Tibial nerve (tissue), 4 donors: ENCODE results near the gene AFAP1L1. TPM values are rescaled to one million over a fixed set of nuclear protein-coding genes. Genes with fewer than 3 reads are reported as not detected.

Experiments
- DNase-seq, 2 donors: peaks; one replicate each; pipeline ENCODE4 v3.0.0-alpha.2; 2019; ENCODE audit warnings: low spot score in 2 of 2
- H3K27ac ChIP-seq, 4 donors: fragments of 200-600 bp; sonication (generic) in 3 of 4; one replicate each; pipeline ENCODE4 v1.5.1; 2017 to 2019; ENCODE audit warnings: mild to moderate bottlenecking in 1 of 4
- H3K27me3 ChIP-seq, 2 donors: fragments of 200-600 bp; sonication (generic) in 1 of 2; one replicate each; pipeline versions ENCODE4 v1.5.1 to v1.6.0; 2017 to 2019
- H3K36me3 ChIP-seq, 3 donors: fragments of 200-600 bp; sonication (generic); one replicate each; pipeline ENCODE4 v1.5.1; 2018 to 2019
- H3K4me1 ChIP-seq, 4 donors: fragments of 200-600 bp; sonication (generic) in 3 of 4; one replicate each; pipeline ENCODE4 v1.5.1; 2017 to 2019
- H3K4me3 ChIP-seq, 4 donors: fragments of 200-600 bp; sonication (generic) in 3 of 4; one replicate each; pipeline ENCODE4 v1.5.1; 2017 to 2019; ENCODE audit warnings: mild to moderate bottlenecking in 1 of 4, moderate library complexity in 1 of 4
- H3K9me3 ChIP-seq, 4 donors: fragments of 200-600 bp; sonication (generic) in 3 of 4; one replicate each; pipeline ENCODE4 v1.5.1; 2017 to 2019
- EP300 ChIP-seq, 2 donors: sonication (generic); formaldehyde crosslinking; IDR thresholded peaks; one replicate each; pipeline ENCODE4 v1.6.1; 2017; ENCODE audit warnings: antibody characterized with exemption in 2 of 2, mild to moderate bottlenecking in 1 of 2
- POLR2A ChIP-seq, 2 donors: fragments of 450-650 bp; IDR thresholded peaks; one replicate each; pipeline ENCODE4 v1.6.1; 2017; ENCODE audit warnings: antibody characterized with exemption in 2 of 2, mild to moderate bottlenecking in 2 of 2, moderate library complexity in 2 of 2
- WGBS, 2 donors: methylation state at CpG; one replicate each; pipeline ENCODE4 v1.1.5; 2018; 5-methylcytosine and 5-hydroxymethylcytosine counted together
- total RNA-seq, 4 donors: library from RNA; depleted of rRNA; stranded (reverse); fragments of >200 nt; gene quantifications; one replicate each; pipeline ENCODE4 v1.1.0, GENCODE V29; 2016
- TF ChIP-seq, protein P1 (sequence below), 5 experiments: fragments of 200-600 bp in 3 of 5; fragments of 450-650 bp in 2 of 5; sonication (generic) in 3 of 5; IDR thresholded peaks; one replicate each; pipeline ENCODE4 v1.5.1; 2016 to 2019; ENCODE audit warnings: antibody characterized with exemption in 5 of 5, mild to moderate bottlenecking in 3 of 5, moderate library complexity in 2 of 5

Gene AFAP1L1
- total RNA-seq, 4 donors from 2014 or later: 40.8 to 93.5 (median 91.6) TPM

DNA sequence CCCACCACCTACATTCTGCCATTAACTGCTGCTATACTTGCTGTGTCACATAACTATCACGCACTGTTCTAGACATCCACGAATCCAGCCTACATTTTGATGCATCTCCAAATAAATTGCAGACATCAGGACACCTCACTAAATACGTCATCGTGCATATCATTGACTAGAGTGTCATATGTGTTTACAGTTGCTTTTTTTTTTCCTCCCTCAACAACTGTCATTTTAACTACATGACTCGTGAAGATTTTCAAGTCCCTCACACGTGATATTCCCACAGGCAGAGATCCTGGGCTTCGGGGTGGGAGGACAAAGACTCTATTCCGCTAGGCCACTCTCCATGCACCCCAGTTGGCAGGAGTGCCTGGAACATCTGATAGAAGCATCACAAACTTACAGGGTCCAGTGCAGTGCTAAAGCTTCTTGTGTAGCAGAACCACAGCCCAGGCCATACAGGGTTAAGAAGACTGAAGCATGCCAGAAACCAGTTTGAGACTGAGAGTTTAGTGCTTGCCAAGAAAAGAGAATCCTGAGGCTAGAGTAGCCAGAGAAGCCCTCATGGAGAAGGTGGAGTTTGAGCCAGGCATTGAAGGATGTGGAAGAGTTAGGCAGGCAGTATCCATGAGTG is 87.3 kb downstream of the AFAP1L1 start:
- H3K9me3 ChIP-seq: no peaks in the 10 kb centered on the region
- H3K4me3 ChIP-seq: peak overlapping the region in 2 of 4 donors; percentile 84 to 90
- TF ChIP-seq EP300 (IDR thresholded peaks at IDR 0.05) (no peak), POLR2A (IDR thresholded peaks at IDR 0.05) (no peak)
- TF ChIP-seq, protein P1, sequence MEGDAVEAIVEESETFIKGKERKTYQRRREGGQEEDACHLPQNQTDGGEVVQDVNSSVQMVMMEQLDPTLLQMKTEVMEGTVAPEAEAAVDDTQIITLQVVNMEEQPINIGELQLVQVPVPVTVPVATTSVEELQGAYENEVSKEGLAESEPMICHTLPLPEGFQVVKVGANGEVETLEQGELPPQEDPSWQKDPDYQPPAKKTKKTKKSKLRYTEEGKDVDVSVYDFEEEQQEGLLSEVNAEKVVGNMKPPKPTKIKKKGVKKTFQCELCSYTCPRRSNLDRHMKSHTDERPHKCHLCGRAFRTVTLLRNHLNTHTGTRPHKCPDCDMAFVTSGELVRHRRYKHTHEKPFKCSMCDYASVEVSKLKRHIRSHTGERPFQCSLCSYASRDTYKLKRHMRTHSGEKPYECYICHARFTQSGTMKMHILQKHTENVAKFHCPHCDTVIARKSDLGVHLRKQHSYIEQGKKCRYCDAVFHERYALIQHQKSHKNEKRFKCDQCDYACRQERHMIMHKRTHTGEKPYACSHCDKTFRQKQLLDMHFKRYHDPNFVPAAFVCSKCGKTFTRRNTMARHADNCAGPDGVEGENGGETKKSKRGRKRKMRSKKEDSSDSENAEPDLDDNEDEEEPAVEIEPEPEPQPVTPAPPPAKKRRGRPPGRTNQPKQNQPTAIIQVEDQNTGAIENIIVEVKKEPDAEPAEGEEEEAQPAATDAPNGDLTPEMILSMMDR (IDR thresholded peaks at IDR 0.05): no peak
- no peaks in the 10 kb centered on the region for H3K27me3 ChIP-seq
- H3K36me3 ChIP-seq: peaks cover 0 to 18% (median 0%) of the 10 kb centered on the region in 3 donors
- H3K4me1 ChIP-seq: peaks cover 0 to 22% (median 1%) of the 10 kb centered on the region in 4 donors
- WGBS, 2 donors: 55 to 58% methylated on average over 8 of the region's 8 CpGs
- no peak for DNase-seq
- H3K27ac ChIP-seq: peak overlapping the region; percentile 21 to 87 (median 72)

DNA sequence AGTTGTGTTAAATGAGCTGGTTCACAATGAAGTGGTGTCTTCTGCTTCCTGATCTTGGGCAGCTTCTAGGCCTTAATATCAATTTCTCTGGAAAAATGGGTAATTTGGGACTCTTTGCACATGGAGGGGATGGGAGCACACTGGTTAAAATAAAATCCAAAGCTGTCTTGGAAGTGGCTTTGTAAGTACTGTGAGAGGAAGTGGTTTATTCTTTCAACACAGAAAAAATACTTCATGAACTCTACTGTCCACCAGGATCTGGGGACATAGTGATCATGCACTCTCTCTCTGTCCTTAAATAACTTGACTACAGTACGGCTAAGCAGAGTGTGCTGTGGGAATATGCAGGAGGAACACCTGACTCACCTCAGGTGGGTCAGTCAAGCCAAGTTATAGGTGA is 88.6 kb downstream of the AFAP1L1 start:
- peaks cover 0 to 22% (median 1%) of the 10 kb centered on the region in 4 donors for H3K4me1 ChIP-seq
- no peak for DNase-seq
- H3K27me3 ChIP-seq: no peaks in the 10 kb centered on the region
- TF ChIP-seq, protein P1 (IDR thresholded peaks at IDR 0.05): no peak
- TF ChIP-seq POLR2A (IDR thresholded peaks at IDR 0.05) (no peak), EP300 (IDR thresholded peaks at IDR 0.05) (no peak)
- H3K4me3 ChIP-seq: no peak overlapping the region
- H3K27ac ChIP-seq: no peak overlapping the region
- 57 to 83% methylated on average over 1 of the region's 1 CpG for WGBS, 2 donors
- peaks cover 0 to 8% (median 0%) of the 10 kb centered on the region in 3 donors for H3K36me3 ChIP-seq
- no peaks in the 10 kb centered on the region for H3K9me3 ChIP-seq

DNA sequence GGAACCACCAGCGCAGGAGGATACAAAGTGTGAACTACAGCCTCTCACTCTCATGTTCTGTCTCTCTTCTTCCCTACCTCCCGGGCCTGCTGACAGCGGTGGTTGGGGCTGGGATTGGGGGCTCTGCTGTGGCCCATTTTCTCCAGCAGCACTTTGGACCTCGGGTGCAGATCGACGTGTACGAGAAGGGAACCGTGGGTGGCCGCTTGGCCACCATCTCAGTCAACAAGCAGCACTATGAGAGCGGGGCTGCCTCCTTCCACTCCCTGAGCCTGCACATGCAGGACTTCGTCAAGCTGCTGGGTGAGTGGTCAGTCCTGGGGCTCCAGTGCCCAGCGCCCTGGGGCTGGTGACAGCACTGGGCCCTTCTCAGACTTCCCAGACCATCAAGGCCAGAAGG is 90.9 kb downstream of the AFAP1L1 start:
- Histone ChIP-seq H3K4me3 (no peak overlapping the region), H3K9me3 (no peaks in the 10 kb centered on the region), H3K27ac (no peak overlapping the region), H3K36me3 (peaks cover 0 to 6% (median 0%) of the 10 kb centered on the region in 3 donors), H3K27me3 (no peaks in the 10 kb centered on the region), H3K4me1 (peaks cover 0 to 22% (median 2%) of the 10 kb centered on the region in 4 donors)
- TF ChIP-seq, protein P1 (IDR thresholded peaks at IDR 0.05): no peak
- TF ChIP-seq POLR2A (IDR thresholded peaks at IDR 0.05): no peak
- TF ChIP-seq EP300 (IDR thresholded peaks at IDR 0.05): no peak
- no peak for DNase-seq
- 86 to 87% methylated on average over 11 to 12 of the region's 12 CpGs for WGBS, 2 donors

DNA sequence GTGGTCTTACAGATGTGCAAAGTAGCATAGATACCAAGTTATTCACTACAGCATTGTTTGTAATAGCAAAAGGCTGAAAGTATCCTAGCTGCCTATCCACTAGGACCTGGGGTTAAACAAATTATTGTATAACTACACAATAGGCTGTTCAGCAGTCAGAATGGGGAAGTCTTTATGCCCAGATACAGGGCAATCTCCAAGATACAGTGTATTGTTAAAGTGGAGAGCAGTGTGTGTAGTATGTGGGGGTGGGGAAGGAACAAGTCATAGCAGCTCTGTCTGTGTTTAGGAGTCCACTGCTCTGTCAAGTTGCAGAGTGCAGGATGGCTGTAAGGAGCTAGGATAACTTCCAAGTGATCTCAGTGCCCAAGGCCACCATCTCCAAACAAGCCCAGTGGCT is 91.7 kb downstream of the AFAP1L1 start:
- no peak overlapping the region for H3K27ac ChIP-seq
- no peaks in the 10 kb centered on the region for H3K27me3 ChIP-seq
- H3K4me1 ChIP-seq: peaks cover 0 to 23% (median 3%) of the 10 kb centered on the region in 4 donors
- no peaks in the 10 kb centered on the region for H3K9me3 ChIP-seq
- TF ChIP-seq, protein P1 (IDR thresholded peaks at IDR 0.05): no peak
- TF ChIP-seq POLR2A (IDR thresholded peaks at IDR 0.05) (no peak), EP300 (IDR thresholded peaks at IDR 0.05) (no peak)
- H3K36me3 ChIP-seq: peaks cover 0 to 6% (median 0%) of the 10 kb centered on the region in 3 donors
- DNase-seq: no peak
- no peak overlapping the region for H3K4me3 ChIP-seq

DNA sequence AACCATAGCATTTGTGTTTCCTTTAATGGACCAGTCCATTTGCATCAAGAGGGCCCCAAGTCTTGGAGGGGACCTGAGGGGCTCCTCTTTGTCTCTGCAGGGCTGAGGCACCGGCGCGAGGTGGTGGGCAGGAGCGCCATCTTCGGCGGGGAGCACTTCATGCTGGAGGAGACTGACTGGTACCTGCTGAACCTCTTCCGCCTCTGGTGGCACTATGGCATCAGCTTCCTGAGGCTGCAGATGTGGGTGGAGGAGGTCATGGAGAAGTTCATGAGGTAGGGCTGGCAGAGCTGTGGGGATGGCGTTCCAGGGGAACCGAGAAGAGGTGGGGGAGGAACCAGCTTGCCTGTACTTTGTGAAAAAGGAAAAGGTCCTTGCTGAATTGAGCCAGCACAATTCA is 92.3 kb downstream of the AFAP1L1 start:
- Histone ChIP-seq H3K9me3 (no peaks in the 10 kb centered on the region), H3K36me3 (peaks cover 0 to 6% (median 0%) of the 10 kb centered on the region in 3 donors), H3K4me1 (peaks cover 0 to 17% (median 3%) of the 10 kb centered on the region in 4 donors), H3K27me3 (no peaks in the 10 kb centered on the region), H3K27ac (no peak overlapping the region), H3K4me3 (no peak overlapping the region)
- DNase-seq: no peak
- 87 to 93% methylated on average over 9 of the region's 9 CpGs for WGBS, 2 donors
- TF ChIP-seq, protein P1 (IDR thresholded peaks at IDR 0.05): no peak
- TF ChIP-seq EP300 (IDR thresholded peaks at IDR 0.05): no peak
- no peak for TF ChIP-seq POLR2A (IDR thresholded peaks at IDR 0.05)
